ENCODE measurements around the gene STYXL2.
A peak's percentile ranks its signal among the peaks of the same experiment; 100 is the strongest.

STYXL2 gene

GRCh38 chr1:167135281-167135840, 41.5 kb downstream of the STYXL2 start:
- peak; percentile 14 for DNase-seq (ENCODE audit: low spot score)

DNA sequence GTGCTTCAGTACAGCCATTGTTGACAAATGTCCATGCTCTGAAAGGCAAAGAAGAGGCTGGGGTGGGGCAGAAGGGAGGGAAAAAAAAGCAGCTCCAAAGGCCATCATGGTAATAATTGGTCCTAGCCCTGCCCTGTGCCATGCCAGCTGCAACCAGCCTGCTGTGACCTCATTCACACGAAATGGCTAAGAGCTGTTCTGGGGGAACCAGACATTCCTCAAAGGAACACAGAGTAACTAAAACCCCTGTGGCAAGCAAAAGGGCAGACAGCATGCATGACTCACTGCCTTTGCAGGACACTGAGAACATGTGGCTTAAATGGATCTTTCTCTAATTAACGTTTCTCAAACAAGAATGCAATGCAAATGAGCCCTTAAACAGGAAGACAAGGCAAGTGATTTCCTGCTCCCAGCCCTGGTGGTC, 42.3 kb downstream of the STYXL2 start:
- DNase-seq (ENCODE audit: low spot score), result no peak

GRCh38 chr1:167136806-167137205, 42.9 kb downstream of the STYXL2 start:
- no peak for DNase-seq (ENCODE audit: low spot score)

DNA sequence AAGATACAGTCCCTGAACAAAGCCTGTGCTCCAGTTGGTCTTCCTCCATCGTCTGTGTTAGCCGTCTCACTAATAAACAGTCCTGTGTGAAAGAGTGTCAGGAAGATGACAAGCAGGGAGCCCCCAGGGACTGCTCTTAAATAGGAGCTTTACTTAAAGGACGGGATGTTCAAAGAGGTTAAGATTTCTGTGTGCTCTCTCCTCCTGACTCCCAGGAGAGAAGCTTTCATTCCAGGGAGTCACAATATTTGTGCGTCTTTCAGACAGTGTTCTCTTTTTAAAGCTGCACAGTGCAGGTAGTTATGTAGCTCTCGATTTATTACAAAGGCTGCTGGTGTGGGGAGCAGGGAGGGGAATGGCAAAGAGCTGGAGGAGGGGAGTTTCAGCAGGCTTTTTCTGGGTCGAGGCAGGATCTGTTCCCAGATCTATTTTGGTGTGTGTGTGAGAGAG, 43.5 kb downstream of the STYXL2 start:
- DNase-seq (ENCODE audit: low spot score), result peak; percentile 76

DNA sequence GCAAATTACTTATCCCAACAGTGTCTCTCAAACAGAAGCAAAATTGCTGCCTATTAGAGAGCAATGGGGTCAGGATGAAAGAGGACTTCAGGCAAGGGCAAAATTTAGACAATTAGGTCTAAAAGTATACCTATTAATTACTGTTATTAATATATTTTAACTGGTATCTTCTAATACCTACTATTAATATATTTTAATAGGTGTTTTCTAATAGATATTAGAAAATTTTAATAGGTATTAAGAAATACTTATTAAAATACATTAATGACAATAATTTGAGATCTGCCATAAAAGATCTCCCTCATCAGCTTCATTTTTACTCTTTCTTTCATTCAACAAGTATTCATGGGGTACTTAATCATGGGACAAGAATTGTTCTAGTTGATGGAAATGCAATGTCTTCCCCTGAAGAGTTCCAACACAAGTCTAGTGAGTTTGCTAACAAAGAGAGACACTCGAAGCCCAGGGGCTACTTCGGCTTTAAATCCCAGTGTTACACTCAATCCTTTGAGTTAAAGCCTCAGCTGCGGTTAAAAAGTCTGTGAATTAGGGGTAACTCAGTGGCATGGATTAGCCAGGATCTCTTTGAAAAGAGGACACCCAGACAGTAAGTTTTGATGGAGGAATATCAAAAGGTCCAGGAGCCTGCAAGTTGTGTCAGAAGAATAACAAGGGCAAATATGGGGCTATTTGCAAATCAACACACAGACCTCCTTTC, 44.1 kb downstream of the STYXL2 start:
- no peak for DNase-seq (ENCODE audit: low spot score)

DNA sequence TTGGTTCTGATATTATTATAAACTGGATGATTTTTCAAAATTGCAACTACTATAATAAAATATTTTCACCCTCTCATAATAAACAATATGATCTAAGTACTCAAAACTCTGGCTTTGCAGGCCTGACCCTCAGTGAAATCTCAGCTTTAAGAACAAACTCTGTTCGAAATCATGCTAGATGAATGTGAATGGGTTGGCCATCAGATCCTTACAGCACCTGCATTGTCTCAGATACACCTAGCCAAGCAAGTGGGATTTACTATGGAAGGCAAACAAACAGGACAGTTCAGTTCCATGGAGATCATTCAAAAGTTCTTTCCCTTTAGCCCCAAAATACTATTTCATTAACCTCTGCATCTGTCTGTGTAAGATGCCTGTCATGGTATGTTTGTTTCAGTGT, 44.8 kb downstream of the STYXL2 start:
- DNase-seq (ENCODE audit: low spot score), result no peak

GRCh38 chr1:167141963-167142362, 48.1 kb downstream of the STYXL2 start:
- DNase-seq (ENCODE audit: low spot score), result no peak
